Keratinocyte (primary cell): ENCODE measurements around the gene TUBE1. TPM values are rescaled to one million over a fixed set of nuclear protein-coding genes. Genes with fewer than 3 reads are reported as not detected.

Source experiments
- DNase-seq: peaks from one replicate; pipeline ENCODE4 v3.0.0-alpha.2; 2011; ENCODE audit warnings: low read depth, missing footprints, low spot score
- FAIRE-seq: peaks from 2 replicates; lab custom pipeline; 2011; peaks lifted over from hg19 to GRCh38; lab: Jason Lieb, UNC
- H2AFZ ChIP-seq: 2 replicates; pipeline ENCODE4 v1.6.0; 2012; ENCODE audit warnings: low read length, control low read depth, inconsistent platforms; ENCODE audit not compliant: control insufficient read depth
- H3K27ac ChIP-seq: 2 replicates; pipeline ENCODE4 v1.5.1; 2011; ENCODE audit warnings: low read length; ENCODE audit not compliant: control insufficient read depth, insufficient read depth
- H3K27me3 ChIP-seq: 3 replicates; pipeline ENCODE4 v1.6.0; 2011; ENCODE audit warnings: low read length; ENCODE audit not compliant: control insufficient read depth, insufficient read depth; ENCODE audit errors: extremely low read depth
- H3K36me3 ChIP-seq, 2 experiments: 2 replicates in 1 of 2; 3 replicates in 1 of 2; pipeline ENCODE4 v1.5.1; 2011; ENCODE audit warnings: low read length in 2 of 2, mild to moderate bottlenecking in 1 of 2; ENCODE audit not compliant: control insufficient read depth in 2 of 2, insufficient read depth in 2 of 2; ENCODE audit errors: extremely low read depth in 1 of 2
- H3K4me1 ChIP-seq: 3 replicates; pipeline ENCODE4 v1.5.1; 2011; ENCODE audit warnings: low read length; ENCODE audit not compliant: control insufficient read depth, insufficient read depth; ENCODE audit errors: extremely low read depth
- H3K4me2 ChIP-seq: 3 replicates; pipeline ENCODE4 v1.6.0; 2011; ENCODE audit warnings: low read depth, low read length; ENCODE audit not compliant: control insufficient read depth, insufficient read depth; ENCODE audit errors: extremely low read depth
- H3K4me3 ChIP-seq, 3 experiments: fragments of 200-600 bp in 1 of 3; sonication (generic) in 1 of 3; 2 replicates in 2 of 3; 3 replicates in 1 of 3; pipeline ENCODE4 v1.5.1; 2011 to 2016; ENCODE audit warnings: low read length in 3 of 3, mild to moderate bottlenecking in 3 of 3, control low read depth in 2 of 3, inconsistent platforms in 1 of 3, low read depth in 1 of 3, mixed read lengths in 1 of 3, mixed run types in 1 of 3, moderate library complexity in 1 of 3; ENCODE audit not compliant: control insufficient read depth in 2 of 3, insufficient read depth in 2 of 3; ENCODE audit errors: extremely low read depth in 1 of 3
- H3K79me2 ChIP-seq: 2 replicates; pipeline ENCODE4 v1.6.0; 2012; ENCODE audit warnings: low read length; ENCODE audit not compliant: control insufficient read depth, insufficient read depth
- H3K9ac ChIP-seq: 3 replicates; pipeline ENCODE4 v1.6.0; 2011; ENCODE audit warnings: low read length; ENCODE audit not compliant: control insufficient read depth, insufficient read depth; ENCODE audit errors: extremely low read depth
- H3K9me1 ChIP-seq: 3 replicates; pipeline ENCODE4 v1.6.0; 2011; ENCODE audit warnings: low read length; ENCODE audit not compliant: control insufficient read depth, insufficient read depth; ENCODE audit errors: extremely low read depth
- H3K9me3 ChIP-seq: 2 replicates; pipeline ENCODE4 v1.5.1; 2012; ENCODE audit warnings: low read depth, low read length; ENCODE audit not compliant: control insufficient read depth
- H4K20me1 ChIP-seq: 3 replicates; pipeline ENCODE4 v1.6.0; 2011; ENCODE audit warnings: low read length; ENCODE audit not compliant: control insufficient read depth, insufficient read depth; ENCODE audit errors: extremely low read depth
- CTCF ChIP-seq, 3 experiments: IDR thresholded peaks in 1 of 3; conservative IDR thresholded peaks in 1 of 3; optimal IDR thresholded peaks in 1 of 3; 2 replicates in 2 of 3; 3 replicates in 1 of 3; pipeline versions ENCODE3 to v1.5.1; 2011; ENCODE audit warnings: low read length in 3 of 3, mild to moderate bottlenecking in 3 of 3, moderate library complexity in 2 of 3, control low read depth in 1 of 3, inconsistent platforms in 1 of 3; ENCODE audit not compliant: insufficient read depth in 2 of 3; ENCODE audit errors: extremely low read depth in 1 of 3
- EZH2 ChIP-seq: IDR thresholded peaks from one replicate; pipeline ENCODE4 v1.6.1; 2012; ENCODE audit warnings: inconsistent platforms, mild to moderate bottlenecking, low read length, moderate library complexity
- dilution Hi-C: fragments of 300-500 bp; cut with MboI; formaldehyde crosslinking; loops from one replicate; pipeline ENCODE4 v1.7.0; 2020; ENCODE audit warnings: low sequenced_read_pairs; ENCODE audit not compliant: extremely low pct_ligation_motif_present
- polyA plus RNA-seq, 5 experiments: library from polyadenylated mRNA; depleted of rRNA in 3 of 5; stranded (reverse) in 3 of 5; stranded (forward) in 1 of 5; unstranded in 1 of 5; fragments of >200 nt; gene quantifications; 1 replicate in 1 of 5; 2 replicates in 3 of 5; 3 replicates in 1 of 5; pipeline versions ENCODE4 v1.2.1 to v1.2.3, GENCODE V29; 2011 to 2012; ENCODE audit warnings: missing spikeins in 2 of 5, low read depth in 1 of 5, low replicate concordance in 1 of 5

Gene TUBE1
- polyA plus RNA-seq, 1 donor (not counting 4 experiments of a cell fraction or from before 2014, with no cell fraction given): 15.4 TPM

GRCh38 chr6:112096901-112097300 lies 9.6 kb upstream of the TUBE1 start:
- TF ChIP-seq CTCF (optimal IDR thresholded peaks at IDR 0.05 in 1 of 3, IDR thresholded peaks at IDR 0.05 in 1 of 3, conservative IDR thresholded peaks at IDR 0.05 in 1 of 3; ENCODE audit: extremely low read depth in 1 of 3, insufficient read depth in 2 of 3, low read length in 3 of 3) (no peak), EZH2 (no peak)
- Histone ChIP-seq H3K4me1 (no peaks in the 10 kb centered on the region), H3K9ac (no peak overlapping the region), H3K4me3 (no peak overlapping the region), H3K4me2 (no peak overlapping the region), H3K9me1 (no peaks in the 10 kb centered on the region), H3K9me3 (no peaks in the 10 kb centered on the region), H2AFZ (no peak overlapping the region), H3K36me3 (no peaks in the 10 kb centered on the region), H4K20me1 (no peaks in the 10 kb centered on the region), H3K79me2 (no peaks in the 10 kb centered on the region), H3K27ac (no peak overlapping the region), H3K27me3 (no peaks in the 10 kb centered on the region)
- dilution Hi-C loops: no loop called here
- DNase-seq (no peak), FAIRE-seq (no peak)

- no peak for FAIRE-seq
- H3K27ac ChIP-seq: peak overlapping the region; percentile 10
These were observed 634 bp upstream of the TUBE1 start for GRCh38 chr6:112087916-112088315.

More at GRCh38 chr6:112087916-112088315, 634 bp upstream of the TUBE1 start:
- Histone ChIP-seq H3K4me1 (peaks cover 5% of the 10 kb centered on the region), H3K9me1 (no peaks in the 10 kb centered on the region), H3K27me3 (no peaks in the 10 kb centered on the region), H3K79me2 (no peaks in the 10 kb centered on the region), H3K9me3 (no peaks in the 10 kb centered on the region), H3K4me3 (peak overlapping the region; percentile 80 to 97 (median 97)), H3K9ac (peak overlapping the region; percentile 86), H3K36me3 (peaks cover 3 to 18% of the 10 kb centered on the region in 2 experiments), H2AFZ (peak overlapping the region; percentile 99), H4K20me1 (no peaks in the 10 kb centered on the region), H3K4me2 (peak overlapping the region; percentile 96)
- no peak for DNase-seq
- dilution Hi-C loops: no loop called here
- TF ChIP-seq CTCF (optimal IDR thresholded peaks at IDR 0.05 in 1 of 3, IDR thresholded peaks at IDR 0.05 in 1 of 3, conservative IDR thresholded peaks at IDR 0.05 in 1 of 3; ENCODE audit: extremely low read depth in 1 of 3, insufficient read depth in 2 of 3, low read length in 3 of 3): no peak
- TF ChIP-seq EZH2: no peak
